K562 (cell line): Measurements from ENCODE around the gene CAV1. TPM values are rescaled to one million over a fixed set of nuclear protein-coding genes. Genes with fewer than 3 reads are reported as not detected.

ENCODE experiments used
- ATAC-seq: fragments of 200-7000 bp; cut with Tn5 transposase; 3 replicates; pipeline ENCODE4 v1.9.1; 2020; ENCODE audit warnings: moderate library complexity
- BruUV-seq: library from RNA; stranded (reverse); fragments of 400-500 nt; replicated peaks from 2 replicates; lab custom pipeline; 2021; lab: Mats Ljungman, UMichigan
- CTCF ChIA-PET: fragments of 300-600 bp; formaldehyde crosslinking; extraction: SDS; loops from one replicate; lab custom pipeline; 2021; ENCODE audit warnings: low intra/inter-chr PET ratio; lab: Yijun Ruan, JAX
- POLR2A ChIA-PET: fragments of 300-600, 350-650 bp; sonication (Branson Sonifier 250); formaldehyde crosslinking; extraction: SDS; loops from one replicate; lab custom pipeline; 2021; ENCODE audit warnings: antibody characterized with exemption, inconsistent platforms; lab: Yijun Ruan, JAX
- DNase-seq, 4 experiments: peaks; one replicate each; pipeline versions ENCODE4 v3.0.0 to v3.0.0-alpha.2; 2011 to 2018; ENCODE audit warnings: low spot score in 3 of 4, mixed read lengths in 3 of 4; ENCODE audit errors: extremely low read depth in 1 of 4
- FAIRE-seq: peaks from 2 replicates; lab custom pipeline; 2011; peaks lifted over from hg19 to GRCh38; lab: Jason Lieb, UNC
- H2AFZ ChIP-seq: 2 replicates; pipeline ENCODE4 v1.6.0; 2011; ENCODE audit warnings: low read depth, low read length, control low read depth, inconsistent platforms
- H3K27ac ChIP-seq: fragments of 200-600 bp; 3 replicates; pipeline ENCODE4 v1.8.0; 2011; ENCODE audit warnings: low read depth, mild to moderate bottlenecking, control low read depth, inconsistent platforms, low read length, moderate library complexity, mixed read lengths; ENCODE audit errors: extremely low read depth
- H3K27me3 ChIP-seq, 2 experiments: fragments of 300-600 bp in 1 of 2; 2 replicates in 1 of 2; 3 replicates in 1 of 2; pipeline versions ENCODE4 v1.6.0 to v1.8.0; 2011; ENCODE audit warnings: inconsistent platforms in 2 of 2, low read length in 2 of 2, mild to moderate bottlenecking in 1 of 2, mixed read lengths in 1 of 2, moderate library complexity in 1 of 2; ENCODE audit not compliant: control insufficient read depth in 2 of 2, insufficient read depth in 2 of 2
- H3K36me3 ChIP-seq: fragments of 300-600 bp; 3 replicates; pipeline ENCODE4 v1.8.0; 2011; ENCODE audit warnings: mild to moderate bottlenecking, low read length, inconsistent platforms; ENCODE audit not compliant: control insufficient read depth, insufficient read depth
- H3K4me1 ChIP-seq, 2 experiments: fragments of 200-600 bp in 1 of 2; replicated peaks in 1 of 2; 2 replicates in 1 of 2; 3 replicates in 1 of 2; pipeline versions ENCODE4 v1.5.1 to v1.8.0; 2011; ENCODE audit warnings: inconsistent platforms in 2 of 2, low read length in 2 of 2, mild to moderate bottlenecking in 1 of 2, mixed read lengths in 1 of 2, moderate library complexity in 1 of 2; ENCODE audit not compliant: control insufficient read depth in 2 of 2, insufficient read depth in 2 of 2
- H3K4me2 ChIP-seq: 2 replicates; pipeline ENCODE4 v1.6.1; 2011; ENCODE audit warnings: low read length, control low read depth, inconsistent platforms, mixed read lengths; ENCODE audit not compliant: insufficient read depth
- H3K4me3 ChIP-seq: fragments of 200-600 bp; sonication (generic), shearing (Covaris generic); 2 replicates; pipeline ENCODE4 v1.5.1; 2016; ENCODE audit warnings: control low read depth, inconsistent platforms
- H3K79me2 ChIP-seq: fragments of 200-600 bp; 3 replicates; pipeline ENCODE4 v1.8.0; 2011; ENCODE audit warnings: low read length, inconsistent platforms; ENCODE audit not compliant: control insufficient read depth, insufficient read depth
- H3K9ac ChIP-seq, 2 experiments: 2 replicates each; pipeline versions ENCODE4 v1.6.0 to v1.6.1; 2011; ENCODE audit warnings: low read depth in 2 of 2, low read length in 2 of 2, control low read depth in 1 of 2, inconsistent platforms in 1 of 2, mild to moderate bottlenecking in 1 of 2, mixed read lengths in 1 of 2; ENCODE audit not compliant: insufficient read depth in 1 of 2
- H3K9me1 ChIP-seq: one replicate; pipeline ENCODE4 v1.6.0; 2011; ENCODE audit warnings: inconsistent platforms, mild to moderate bottlenecking, low read length, moderate library complexity; ENCODE audit not compliant: control insufficient read depth, insufficient read depth
- H3K9me3 ChIP-seq: replicated peaks from 2 replicates; pipeline ENCODE4 v1.5.1; 2011; ENCODE audit warnings: low read depth, low read length, inconsistent platforms; ENCODE audit not compliant: control insufficient read depth, insufficient read depth
- H4K20me1 ChIP-seq: replicated peaks from 2 replicates; pipeline ENCODE4 v1.6.1; 2011; ENCODE audit warnings: low read length, inconsistent platforms, mixed read lengths; ENCODE audit not compliant: control insufficient read depth, insufficient read depth
- AFF1 ChIP-seq, 2 experiments: fragments of 450-650 bp; IDR thresholded peaks; 2 replicates each; pipeline ENCODE4 v1.6.1; 2018; ENCODE audit warnings: mild to moderate bottlenecking in 2 of 2, low read depth in 1 of 2; ENCODE audit not compliant: partially characterized antibody in 2 of 2
- CBX5 ChIP-seq: IDR thresholded peaks from 2 replicates; pipeline ENCODE4 v1.6.1; 2014; ENCODE audit warnings: low read depth, borderline replicate concordance
- NEUROD1 ChIP-seq: fragments of 150-350 bp; IDR thresholded peaks from 2 replicates; pipeline ENCODE4 v1.6.1; 2014; ENCODE audit warnings: borderline replicate concordance, low read length, low read depth; ENCODE audit not compliant: partially characterized antibody
- NR2C1 ChIP-seq, 2 experiments: fragments of 450-650 bp; IDR thresholded peaks; 2 replicates each; pipeline ENCODE4 v1.6.1; 2017; ENCODE audit warnings: mild to moderate bottlenecking in 2 of 2, antibody characterized with exemption in 1 of 2, inconsistent platforms in 1 of 2, missing compliant biosample characterization in 1 of 2, missing genetic modification characterization in 1 of 2
- POLR2H ChIP-seq: IDR thresholded peaks from 2 replicates; pipeline ENCODE4 v1.6.1; 2016; ENCODE audit warnings: missing genetic modification characterization, low read depth, mild to moderate bottlenecking, control low read depth, missing compliant biosample characterization, moderate library complexity
- PRMT5 ChIP-seq: sonication (generic); formaldehyde crosslinking; IDR thresholded peaks from 2 replicates; pipeline ENCODE4 v1.5.0; 2020; ENCODE audit warnings: missing genetic modification reagents
- PRPF4 ChIP-seq: fragments of 200-400 bp; formaldehyde crosslinking; IDR thresholded peaks from one replicate; pipeline ENCODE4 v1.6.1; 2017; ENCODE audit warnings: low read length, low read depth, mild to moderate bottlenecking; ENCODE audit not compliant: insufficient read depth, poor library complexity, severe bottlenecking
- STAT5B ChIP-seq: fragments of 250-450 bp; sonication (Bioruptor Pico); IDR thresholded peaks from 2 replicates; pipeline ENCODE4 v1.8.0; 2021; ENCODE audit warnings: mild to moderate bottlenecking, inconsistent platforms
- TAL1 ChIP-seq: fragments of 450-650 bp; IDR thresholded peaks from 2 replicates; pipeline ENCODE4 v1.6.1; 2016; ENCODE audit warnings: mild to moderate bottlenecking
- TCFL5 ChIP-seq: fragments of 250-450 bp; sonication (Bioruptor Pico); conservative IDR thresholded peaks from 2 replicates; pipeline ENCODE4 v1.6.1; 2021; ENCODE audit warnings: mild to moderate bottlenecking, moderate library complexity, matching md5 sums
- ZNF175 ChIP-seq: fragments of 200-800 bp; sonication (Bioruptor generic); IDR thresholded peaks from 2 replicates; pipeline ENCODE4 v1.6.1; 2016; ENCODE audit warnings: low read depth, mild to moderate bottlenecking, missing genetic modification characterization, missing compliant biosample characterization
- WGBS: fragments of 100-300 bp; shearing (Covaris generic); methylation state at CpG from one replicate; pipeline ENCODE4 v1.1.6; 2016; ENCODE audit warnings: low coverage, mixed read lengths; ENCODE audit not compliant: insufficient coverage; ENCODE audit errors: missing lambda C conversion rate; 5-methylcytosine and 5-hydroxymethylcytosine counted together
- in situ Hi-C: fragments of 300-500 bp; cut with MboI; formaldehyde crosslinking; loops from 4 replicates; pipeline ENCODE4 v1.15.0; 2018; ENCODE audit warnings: inconsistent platforms, mixed read lengths
- intact Hi-C: fragments of 100-400 bp; cut with micrococcal nuclease; formaldehyde crosslinking; loops from 2 replicates; pipeline ENCODE4 v1.14.2; 2022
- polyA plus RNA-seq, 8 experiments: library from polyadenylated mRNA; depleted of rRNA in 4 of 8; stranded (reverse) in 5 of 8; unstranded in 3 of 8; fragments of >200 nt; fragmentation: Nextera tagmentation in 2 of 8; fragmentation: Illumina TruSeq in 1 of 8; extraction: Ambion mirVana in 2 of 8; extraction: Trizol in 1 of 8; gene quantifications; 2 replicates each; pipeline versions ENCODE4 v1.2.1 to v1.2.3, GENCODE V29; 2011 to 2014; ENCODE audit warnings: inconsistent platforms in 1 of 8, missing spikeins in 1 of 8
- total RNA-seq, 7 experiments: library from RNA; depleted of rRNA in 6 of 7; stranded (reverse); fragments of >200 nt in 6 of 7; fragmentation: Illumina TruSeq in 2 of 7; extraction: Trizol in 2 of 7; gene quantifications; 2 replicates each; pipeline versions ENCODE4 v1.2.1 to v1.2.3, GENCODE V29; 2011 to 2021; ENCODE audit warnings: low replicate concordance in 1 of 7

Gene CAV1
- total and polyA plus RNA-seq, 9 of the 15 experiments (the other 6 are each of a cell fraction or from before 2014, with no cell fraction given) = 0.08 to 1.5 (median 0.63) TPM

GRCh38 chr7:116494472-116494871 lies 30.4 kb upstream of the CAV1 start (continued):
- no peak for TF ChIP-seq STAT5B
- no peak for TF ChIP-seq CBX5
- TF ChIP-seq TCFL5 (CRISPR knock-in tag) = no peak
- no peak for TF ChIP-seq PRMT5 (CRISPR knock-in tag)
- no peak for TF ChIP-seq NEUROD1
- no peak for TF ChIP-seq NR2C1 (IDR thresholded peaks at IDR 0.05)
- TF ChIP-seq NR2C1 (tag; IDR thresholded peaks at IDR 0.05) = no peak
- TF ChIP-seq ZNF175 = no peak

DNA sequence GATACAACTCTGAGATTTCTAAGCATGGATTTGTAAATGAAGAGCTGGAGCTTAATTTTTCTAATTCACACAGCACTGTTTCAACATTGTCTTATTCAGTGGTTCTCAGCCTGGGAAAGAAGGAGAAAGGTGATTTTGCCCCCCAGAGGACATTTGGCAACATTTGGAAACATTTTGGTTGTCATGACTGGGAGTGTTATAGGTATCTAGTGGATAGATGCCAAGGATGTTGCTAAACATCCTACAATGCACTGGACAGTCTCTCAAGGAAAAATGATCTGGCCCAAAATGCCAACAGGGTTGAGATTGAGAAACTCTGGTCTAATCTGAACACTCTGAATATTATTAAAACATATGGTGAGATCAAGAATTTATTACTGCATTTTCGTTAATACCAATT lies 29.1 kb upstream of the CAV1 start:
- Histone ChIP-seq H3K79me2 (peaks cover 12% of the 10 kb centered on the region), H2AFZ (no peak overlapping the region), H3K27me3 (no peaks in the 10 kb centered on the region), H3K9ac (no peak overlapping the region), H3K9me1 (no peaks in the 10 kb centered on the region), H3K9me3 (no peaks in the 10 kb centered on the region), H4K20me1 (no peaks in the 10 kb centered on the region), H3K36me3 (no peaks in the 10 kb centered on the region; the same call in 2 of the 3 replicates), H3K4me1 (peaks cover 31 to 35% of the 10 kb centered on the region in 2 experiments; a peak in 4 of 5 replicates), H3K27ac (no peak overlapping the region), H3K4me2 (no peak overlapping the region), H3K4me3 (no peak overlapping the region)
- no peak for DNase-seq
- ATAC-seq = no peak
- ChIA-PET POLR2A (interaction anchor here (1.0 kb wide), 1 partner anchor 13 kb away, joined by 3 read pairs; no protein-coding TSS in a partner anchor), CTCF (no interaction called here)
- no peak for TF ChIP-seq TAL1
- TF ChIP-seq PRPF4 = no peak
- TF ChIP-seq AFF1 (IDR thresholded peaks at IDR 0.05; ENCODE audit: low read depth in 1 of 2, partially characterized antibody in 2 of 2) = no peak
- TF ChIP-seq POLR2H (tag) = no peak
- no peak for FAIRE-seq
- 87% methylated on average over 1 of the region's 1 CpG for WGBS
- intact Hi-C loops = no loop called here
- no TSS peak for BruUV-seq
- in situ Hi-C loops = no loop called here
